Neural cell (in vitro differentiated cells): ENCODE results near the gene ZFYVE28. TPM values are rescaled to one million over a fixed set of nuclear protein-coding genes. Genes with fewer than 3 reads are reported as not detected.

ENCODE experiments used
- H2AFZ ChIP-seq: fragments of 200-600, 300-800 bp; sonication (generic), shearing (Covaris generic); 2 replicates; pipeline ENCODE4 v1.6.0; 2014; ENCODE audit warnings: low read depth, mild to moderate bottlenecking, antibody characterized with exemption, low read length, moderate library complexity
- H3F3A ChIP-seq: fragments of 200-600 bp; shearing (Covaris generic); 2 replicates; pipeline ENCODE4 v1.6.1; 2016; ENCODE audit warnings: mild to moderate bottlenecking, moderate library complexity, mixed read lengths, antibody characterized with exemption, low read length; ENCODE audit not compliant: insufficient read depth, poor library complexity, severe bottlenecking
- H3K27ac ChIP-seq: fragments of 200-600, 300-800 bp; sonication (generic), shearing (Covaris generic); 2 replicates; pipeline ENCODE4 v1.5.1; 2014; ENCODE audit warnings: mild to moderate bottlenecking, low read length, moderate library complexity
- H3K27me3 ChIP-seq: fragments of 300-800, 200-600 bp; sonication (generic), shearing (Covaris generic); 2 replicates; pipeline ENCODE4 v1.6.0; 2014; ENCODE audit warnings: mild to moderate bottlenecking, low read depth, low read length, moderate library complexity; ENCODE audit not compliant: insufficient read depth
- H3K36me3 ChIP-seq: fragments of 300-800, 200-600 bp; sonication (generic), shearing (Covaris generic); 2 replicates; pipeline ENCODE4 v1.5.1; 2014; ENCODE audit warnings: mild to moderate bottlenecking, antibody characterized with exemption, low read length, moderate library complexity; ENCODE audit not compliant: insufficient read depth
- H3K4me2 ChIP-seq: fragments of 300-800, 200-600 bp; sonication (generic), shearing (Covaris generic); 2 replicates; pipeline ENCODE4 v1.6.0; 2014; ENCODE audit warnings: mild to moderate bottlenecking, low read length
- H3K4me3 ChIP-seq: fragments of 300-800, 200-600 bp; sonication (generic), shearing (Covaris generic); 2 replicates; pipeline ENCODE4 v1.5.1; 2014; ENCODE audit warnings: mild to moderate bottlenecking, low read length, moderate library complexity
- H3K79me2 ChIP-seq: fragments of 200-600 bp; shearing (Covaris generic); replicated peaks from 2 replicates; pipeline ENCODE4 v1.6.0; 2014; ENCODE audit warnings: mild to moderate bottlenecking, low read length, moderate library complexity; ENCODE audit not compliant: insufficient read depth
- H3K9ac ChIP-seq: fragments of 300-800, 200-600 bp; sonication (generic), shearing (Covaris generic); 2 replicates; pipeline ENCODE4 v1.6.1; 2016; ENCODE audit warnings: mild to moderate bottlenecking, low read length, mixed read lengths
- H3K9me2 ChIP-seq: fragments of 200-600 bp; shearing (Covaris generic); 2 replicates; pipeline ENCODE4 v1.6.1; 2016; ENCODE audit warnings: mild to moderate bottlenecking, low read length, mixed read lengths; ENCODE audit not compliant: insufficient read depth
- H3K9me3 ChIP-seq: fragments of 200-600, 300-800 bp; sonication (generic), shearing (Covaris generic); 2 replicates; pipeline ENCODE4 v1.6.1; 2016; ENCODE audit warnings: mild to moderate bottlenecking, mixed run types, low read length, moderate library complexity, mixed read lengths
- H4K20me1 ChIP-seq: fragments of 200-600 bp; shearing (Covaris generic); 2 replicates; pipeline ENCODE4 v1.6.1; 2016; ENCODE audit warnings: mild to moderate bottlenecking, mixed run types; ENCODE audit not compliant: insufficient read depth
- EP300 ChIP-seq: fragments of 450-650 bp; conservative IDR thresholded peaks from 2 replicates; pipeline ENCODE4 v1.6.1; 2014; ENCODE audit warnings: antibody characterized with exemption, mild to moderate bottlenecking, moderate library complexity; ENCODE audit not compliant: poor library complexity, severe bottlenecking
- EZH2 ChIP-seq: fragments of 200-600, 300-800 bp; shearing (Covaris generic), sonication (generic); IDR thresholded peaks from 2 replicates; pipeline ENCODE4 v1.6.1; 2014; ENCODE audit warnings: antibody characterized with exemption, low read length, borderline replicate concordance, mild to moderate bottlenecking; ENCODE audit not compliant: insufficient read depth, poor library complexity, severe bottlenecking
- MXI1 ChIP-seq: fragments of 450-650 bp; conservative IDR thresholded peaks from 2 replicates; pipeline ENCODE4 v1.6.1; 2014; ENCODE audit warnings: antibody characterized with exemption, mild to moderate bottlenecking; ENCODE audit not compliant: poor library complexity, severe bottlenecking
- POLR2AphosphoS5 ChIP-seq: IDR thresholded peaks from 2 replicates; pipeline ENCODE4 v1.6.1; 2012
- RAD21 ChIP-seq: fragments of 450-650 bp; conservative IDR thresholded peaks from 2 replicates; pipeline ENCODE4 v1.6.1; 2014; ENCODE audit warnings: antibody characterized with exemption, mild to moderate bottlenecking, moderate library complexity
- SMC3 ChIP-seq: fragments of 450-650 bp; conservative IDR thresholded peaks from 2 replicates; pipeline ENCODE4 v1.6.1; 2014; ENCODE audit warnings: antibody characterized with exemption, mild to moderate bottlenecking, moderate library complexity; ENCODE audit not compliant: poor library complexity
- TAF1 ChIP-seq: IDR thresholded peaks from 2 replicates; pipeline ENCODE4 v1.6.1; 2012; ENCODE audit warnings: low read depth
- polyA plus RNA-seq: library from polyadenylated mRNA; depleted of rRNA; stranded (reverse); fragments of >200 nt; gene quantifications from 2 replicates; pipeline ENCODE4 v1.2.3, GENCODE V29; 2014
- TF ChIP-seq, protein P1 (sequence below): IDR thresholded peaks from 2 replicates; pipeline ENCODE4 v1.6.1; 2012; ENCODE audit warnings: borderline replicate concordance
- TF ChIP-seq, protein P2 (sequence below): fragments of 450-650 bp; IDR thresholded peaks from 2 replicates; pipeline ENCODE4 v1.5.1; 2014; ENCODE audit warnings: antibody characterized with exemption, mild to moderate bottlenecking, moderate library complexity; ENCODE audit not compliant: poor library complexity, severe bottlenecking

ZFYVE28 gene
- polyA plus RNA-seq, 1 donor from 2014 or later, result 2.4 TPM

DNA sequence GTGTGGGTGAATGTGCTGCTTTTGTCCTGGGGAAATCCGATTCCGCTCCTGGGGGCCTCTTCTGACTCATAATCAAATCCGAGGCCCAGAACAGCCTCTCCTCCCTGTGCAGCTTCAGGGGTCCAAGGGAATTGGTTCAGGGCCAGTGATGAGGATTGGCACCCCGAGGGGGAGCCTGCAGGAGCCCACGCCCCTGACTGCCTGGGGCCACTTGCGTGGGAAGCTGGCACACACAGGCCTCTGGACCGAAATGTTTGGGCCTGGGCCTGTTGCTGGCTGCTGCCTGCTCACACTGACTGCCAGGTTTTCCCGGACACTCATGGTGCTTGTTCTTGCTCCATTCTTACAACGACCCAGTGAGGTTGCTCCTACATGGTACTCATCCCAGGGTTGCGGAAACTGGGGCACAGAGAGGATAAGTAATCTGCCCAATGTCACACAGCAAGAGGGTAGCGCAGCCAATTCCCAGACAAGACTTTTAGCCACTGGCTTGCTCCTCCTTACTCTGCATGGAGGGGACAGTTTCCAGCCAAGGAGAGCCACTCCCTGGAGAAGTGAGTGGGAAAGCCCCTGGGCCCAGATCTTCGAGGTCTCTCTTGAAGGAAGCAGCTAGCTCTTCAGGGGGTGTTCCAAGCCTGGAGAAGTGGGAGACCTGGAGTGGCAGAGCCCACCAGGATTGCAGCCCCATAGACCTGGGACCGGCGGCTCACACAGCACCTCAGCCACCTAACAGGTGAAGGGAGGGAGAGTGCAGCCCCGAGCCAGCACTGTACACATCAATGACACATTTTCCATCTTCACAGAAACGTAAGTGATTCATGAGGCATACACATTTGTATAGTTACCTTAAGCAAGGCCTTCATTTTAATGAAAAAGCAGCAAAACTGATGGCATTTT lies 20.6 kb upstream of the ZFYVE28 start:
- Histone ChIP-seq H3K4me3 (no peak overlapping the region), H3K36me3 (no peaks in the 10 kb centered on the region), H3K27me3 (no peaks in the 10 kb centered on the region), H3K27ac (no peak overlapping the region), H3K9me2 (no peaks in the 10 kb centered on the region), H3F3A (no peaks in the 10 kb centered on the region), H3K9me3 (no peaks in the 10 kb centered on the region), H3K79me2 (no peaks in the 10 kb centered on the region), H4K20me1 (no peaks in the 10 kb centered on the region), H3K4me2 (no peak overlapping the region), H3K9ac (no peak overlapping the region), H2AFZ (no peak overlapping the region)
- TF ChIP-seq TAF1, result no peak
- no peak for TF ChIP-seq RAD21
- TF ChIP-seq MXI1, result no peak
- TF ChIP-seq, protein P1, sequence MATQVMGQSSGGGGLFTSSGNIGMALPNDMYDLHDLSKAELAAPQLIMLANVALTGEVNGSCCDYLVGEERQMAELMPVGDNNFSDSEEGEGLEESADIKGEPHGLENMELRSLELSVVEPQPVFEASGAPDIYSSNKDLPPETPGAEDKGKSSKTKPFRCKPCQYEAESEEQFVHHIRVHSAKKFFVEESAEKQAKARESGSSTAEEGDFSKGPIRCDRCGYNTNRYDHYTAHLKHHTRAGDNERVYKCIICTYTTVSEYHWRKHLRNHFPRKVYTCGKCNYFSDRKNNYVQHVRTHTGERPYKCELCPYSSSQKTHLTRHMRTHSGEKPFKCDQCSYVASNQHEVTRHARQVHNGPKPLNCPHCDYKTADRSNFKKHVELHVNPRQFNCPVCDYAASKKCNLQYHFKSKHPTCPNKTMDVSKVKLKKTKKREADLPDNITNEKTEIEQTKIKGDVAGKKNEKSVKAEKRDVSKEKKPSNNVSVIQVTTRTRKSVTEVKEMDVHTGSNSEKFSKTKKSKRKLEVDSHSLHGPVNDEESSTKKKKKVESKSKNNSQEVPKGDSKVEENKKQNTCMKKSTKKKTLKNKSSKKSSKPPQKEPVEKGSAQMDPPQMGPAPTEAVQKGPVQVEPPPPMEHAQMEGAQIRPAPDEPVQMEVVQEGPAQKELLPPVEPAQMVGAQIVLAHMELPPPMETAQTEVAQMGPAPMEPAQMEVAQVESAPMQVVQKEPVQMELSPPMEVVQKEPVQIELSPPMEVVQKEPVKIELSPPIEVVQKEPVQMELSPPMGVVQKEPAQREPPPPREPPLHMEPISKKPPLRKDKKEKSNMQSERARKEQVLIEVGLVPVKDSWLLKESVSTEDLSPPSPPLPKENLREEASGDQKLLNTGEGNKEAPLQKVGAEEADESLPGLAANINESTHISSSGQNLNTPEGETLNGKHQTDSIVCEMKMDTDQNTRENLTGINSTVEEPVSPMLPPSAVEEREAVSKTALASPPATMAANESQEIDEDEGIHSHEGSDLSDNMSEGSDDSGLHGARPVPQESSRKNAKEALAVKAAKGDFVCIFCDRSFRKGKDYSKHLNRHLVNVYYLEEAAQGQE, result no peak
- no peak for TF ChIP-seq POLR2AphosphoS5
- TF ChIP-seq EZH2, result no peak
- TF ChIP-seq SMC3, result no peak
- TF ChIP-seq, protein P2, sequence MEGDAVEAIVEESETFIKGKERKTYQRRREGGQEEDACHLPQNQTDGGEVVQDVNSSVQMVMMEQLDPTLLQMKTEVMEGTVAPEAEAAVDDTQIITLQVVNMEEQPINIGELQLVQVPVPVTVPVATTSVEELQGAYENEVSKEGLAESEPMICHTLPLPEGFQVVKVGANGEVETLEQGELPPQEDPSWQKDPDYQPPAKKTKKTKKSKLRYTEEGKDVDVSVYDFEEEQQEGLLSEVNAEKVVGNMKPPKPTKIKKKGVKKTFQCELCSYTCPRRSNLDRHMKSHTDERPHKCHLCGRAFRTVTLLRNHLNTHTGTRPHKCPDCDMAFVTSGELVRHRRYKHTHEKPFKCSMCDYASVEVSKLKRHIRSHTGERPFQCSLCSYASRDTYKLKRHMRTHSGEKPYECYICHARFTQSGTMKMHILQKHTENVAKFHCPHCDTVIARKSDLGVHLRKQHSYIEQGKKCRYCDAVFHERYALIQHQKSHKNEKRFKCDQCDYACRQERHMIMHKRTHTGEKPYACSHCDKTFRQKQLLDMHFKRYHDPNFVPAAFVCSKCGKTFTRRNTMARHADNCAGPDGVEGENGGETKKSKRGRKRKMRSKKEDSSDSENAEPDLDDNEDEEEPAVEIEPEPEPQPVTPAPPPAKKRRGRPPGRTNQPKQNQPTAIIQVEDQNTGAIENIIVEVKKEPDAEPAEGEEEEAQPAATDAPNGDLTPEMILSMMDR, result no peak
- no peak for TF ChIP-seq EP300

DNA sequence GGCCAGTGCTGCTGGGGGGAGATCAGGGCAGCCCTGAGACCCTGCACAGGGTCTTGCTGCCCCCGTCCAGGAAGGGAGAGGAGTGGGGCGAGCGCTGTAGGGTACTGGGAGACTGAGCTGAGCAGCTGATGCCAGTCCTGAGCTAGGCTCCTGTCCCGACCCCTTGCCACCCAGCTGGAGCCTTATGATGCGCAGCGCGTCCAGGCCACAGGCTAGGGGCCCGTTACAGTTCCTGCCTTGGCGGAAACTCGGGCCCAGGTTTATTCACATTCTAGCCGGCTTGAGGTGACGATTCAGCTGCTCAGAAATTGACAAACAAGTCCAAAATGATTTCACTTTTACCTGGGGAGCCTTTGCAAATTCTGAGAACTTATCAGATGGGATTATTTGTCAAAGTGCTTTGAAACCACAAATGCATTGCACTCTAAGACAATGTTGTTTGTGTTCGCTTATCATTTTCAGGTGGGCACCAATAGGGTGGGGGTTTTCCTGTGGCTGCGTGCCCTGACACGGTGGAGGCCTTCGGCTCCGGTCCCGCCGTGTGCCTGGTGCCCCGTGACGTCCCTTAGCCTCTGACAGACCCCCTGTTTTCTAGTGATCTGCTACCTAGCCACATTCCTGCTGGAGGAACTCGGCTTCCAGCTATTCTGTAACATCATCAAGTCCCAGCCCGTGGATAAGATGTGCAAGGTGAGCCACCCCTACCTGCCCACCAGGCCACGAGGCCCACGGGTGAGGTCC lies 19.2 kb upstream of the ZFYVE28 start:
- no peak for TF ChIP-seq TAF1
- TF ChIP-seq EZH2, result no peak
- TF ChIP-seq RAD21, result no peak
- TF ChIP-seq, protein P1, result no peak
- no peak for TF ChIP-seq EP300
- no peak for TF ChIP-seq SMC3
- TF ChIP-seq, protein P2, result no peak
- no peak for TF ChIP-seq MXI1
- TF ChIP-seq POLR2AphosphoS5, result no peak
- Histone ChIP-seq H3K27ac (no peak overlapping the region), H3K4me3 (no peak overlapping the region), H3K27me3 (no peaks in the 10 kb centered on the region), H3K9me3 (no peaks in the 10 kb centered on the region), H2AFZ (no peak overlapping the region), H3K4me2 (no peak overlapping the region), H3F3A (no peaks in the 10 kb centered on the region), H4K20me1 (no peaks in the 10 kb centered on the region), H3K9ac (no peak overlapping the region), H3K79me2 (no peaks in the 10 kb centered on the region), H3K36me3 (no peaks in the 10 kb centered on the region), H3K9me2 (no peaks in the 10 kb centered on the region)
